ENCODE measurements around the gene TMEM37.

TMEM37 gene

DNA sequence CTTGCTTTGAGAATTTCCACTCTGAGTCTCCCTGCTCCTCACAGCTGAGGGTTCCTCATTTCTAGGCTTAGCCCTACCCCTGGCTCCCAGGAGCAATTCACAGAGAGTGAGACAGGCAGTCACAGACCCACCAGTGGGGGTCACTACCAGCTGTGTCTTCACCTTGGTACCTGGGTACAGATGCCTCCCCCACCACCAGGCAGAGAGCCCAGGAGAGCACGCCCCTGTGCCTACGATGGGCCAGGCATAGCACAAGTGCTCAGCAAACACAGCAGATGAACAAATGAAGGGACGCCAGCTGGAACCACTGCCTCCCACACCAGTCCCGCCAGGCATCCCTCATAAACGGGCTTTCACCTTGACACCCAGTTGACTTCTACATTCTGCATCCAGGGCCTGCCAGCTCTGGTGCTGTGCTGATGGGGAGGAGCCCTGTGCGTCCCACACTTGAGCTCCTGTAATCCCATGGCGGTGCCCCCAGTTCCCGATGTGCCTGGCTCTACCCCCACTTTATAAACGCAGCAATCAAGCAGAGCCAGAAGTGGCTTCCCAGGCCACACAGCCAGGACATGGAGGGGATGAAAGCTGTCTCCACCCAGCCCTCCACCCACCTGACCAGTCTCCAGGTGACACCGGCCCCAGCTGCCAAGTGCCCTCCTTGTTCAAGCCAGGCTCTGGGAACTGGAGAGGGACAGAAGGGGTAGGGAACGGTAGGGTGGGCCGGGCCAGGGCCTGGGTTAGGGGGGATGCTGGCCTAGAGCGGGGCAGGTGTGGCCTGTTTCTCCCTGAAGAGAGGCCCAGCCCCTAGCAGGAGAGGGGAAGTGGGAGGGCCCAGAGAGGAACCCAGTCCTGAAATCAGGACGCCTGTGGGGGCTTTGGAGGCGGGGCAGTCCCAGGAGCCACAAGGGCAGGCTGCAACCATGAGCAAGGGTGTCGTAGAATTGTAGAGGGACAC lies 50.1 kb downstream of the TMEM37 start:
- DNase-seq = no peak

DNA sequence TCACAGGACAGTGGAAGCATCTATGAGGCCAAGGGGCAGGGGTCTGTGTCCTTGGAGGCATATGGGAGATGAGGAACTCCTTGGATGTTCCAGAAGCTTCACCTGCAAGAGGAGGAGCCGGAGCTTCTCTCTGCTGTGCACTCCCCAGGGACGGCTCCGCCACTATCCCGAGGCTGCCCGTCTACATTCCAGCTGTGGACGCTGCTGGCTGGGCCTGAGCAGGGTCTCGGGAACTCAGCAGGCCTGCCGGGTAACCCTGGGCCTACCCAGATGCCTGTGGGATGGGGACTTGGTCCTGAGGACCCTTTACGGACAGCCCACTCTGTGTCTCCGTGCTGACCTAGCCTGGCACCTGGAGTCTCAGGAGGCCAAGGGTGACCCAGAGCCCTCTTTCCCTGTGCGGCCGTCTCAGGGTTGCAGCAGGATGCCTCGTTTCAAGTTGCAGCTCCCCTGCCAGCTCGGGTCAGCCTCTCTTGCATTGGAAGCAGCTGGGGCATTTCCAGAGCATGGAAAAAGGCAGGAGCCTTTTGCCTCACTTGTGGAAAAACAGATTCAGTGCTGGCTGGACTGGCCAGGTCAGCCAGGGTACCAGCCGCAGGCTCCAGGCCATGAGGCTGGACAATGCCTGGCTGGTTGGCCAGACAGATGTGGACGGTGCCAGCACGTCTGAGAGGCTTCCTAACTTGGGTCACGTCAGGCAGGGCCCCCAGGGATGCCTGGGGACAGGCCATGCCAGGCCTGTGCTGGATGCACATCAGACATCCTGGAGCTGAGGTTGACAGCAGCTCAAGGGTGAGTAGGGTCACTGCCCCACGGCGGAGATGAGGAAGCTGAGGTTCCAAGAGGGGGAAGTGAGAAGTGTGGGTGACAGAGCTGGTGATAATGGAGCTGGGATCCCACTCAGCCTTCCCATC lies 51.1 kb downstream of the TMEM37 start:
- no peak for DNase-seq

DNA sequence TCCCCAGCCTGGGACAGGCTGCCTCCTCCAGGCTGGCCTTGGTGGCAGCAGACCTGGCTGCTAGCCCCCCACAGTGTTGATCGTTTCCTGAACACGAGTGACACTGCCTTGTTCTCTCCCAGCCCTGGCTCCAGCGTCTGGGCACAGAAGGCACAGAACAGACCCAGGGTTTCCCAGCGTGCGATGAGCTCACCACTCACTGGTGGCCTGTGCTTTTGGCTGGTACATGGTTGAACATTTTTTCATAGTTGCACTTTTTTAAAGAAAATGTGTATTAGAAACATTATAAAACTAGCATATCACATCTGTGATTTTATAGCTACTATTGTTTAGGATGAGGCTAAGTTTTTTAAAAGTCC lies 51.7 kb downstream of the TMEM37 start:
- no peak for DNase-seq

DNA sequence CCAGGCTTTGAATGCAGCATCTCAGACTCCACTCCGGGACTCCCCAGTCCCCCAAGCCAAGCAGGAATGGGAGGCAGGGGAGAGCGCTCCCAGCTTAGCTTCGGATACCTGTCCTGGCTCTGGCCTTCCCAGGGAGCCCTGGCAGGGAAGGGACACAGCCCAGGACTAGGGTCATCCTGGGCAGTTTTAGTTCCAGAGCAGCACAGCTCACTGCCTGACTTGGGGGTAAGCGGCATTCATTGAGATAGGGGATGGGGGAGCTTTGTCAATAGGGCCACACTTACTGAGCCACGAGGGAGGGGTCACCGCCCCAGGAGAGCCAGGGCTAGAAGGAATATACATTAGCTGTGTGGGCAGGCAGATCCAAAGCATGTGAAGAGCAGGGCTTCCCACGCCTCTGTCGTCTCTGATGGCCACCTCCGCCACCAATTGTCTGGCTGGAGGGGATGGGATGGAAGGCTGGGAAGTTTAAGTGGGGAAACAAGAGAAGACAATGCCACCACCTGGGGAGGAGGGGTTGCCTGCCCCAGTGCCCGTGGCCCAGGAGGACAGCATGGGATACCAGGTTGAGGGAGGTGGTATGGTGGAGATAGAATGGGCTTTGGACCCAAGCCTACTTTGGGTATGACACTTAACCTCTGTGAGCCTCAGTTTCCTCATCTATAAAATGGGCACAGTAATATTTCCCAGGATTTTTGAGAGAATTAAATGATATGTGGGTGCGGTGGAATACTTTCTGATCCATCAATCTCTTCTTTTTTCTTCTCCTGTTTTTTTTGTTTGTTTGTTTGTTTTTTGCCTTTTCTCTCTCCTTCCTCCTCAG lies 52.5 kb downstream of the TMEM37 start:
- no peak for DNase-seq

GRCh38 chr2:119484834-119485233 lies 53.2 kb downstream of the TMEM37 start:
- no peak for DNase-seq

GRCh38 chr2:119485336-119486110 lies 53.9 kb downstream of the TMEM37 start:
- no peak for DNase-seq

- no peak for DNase-seq
These were observed 54.7 kb downstream of the TMEM37 start for GRCh38 chr2:119486196-119486827.

DNA sequence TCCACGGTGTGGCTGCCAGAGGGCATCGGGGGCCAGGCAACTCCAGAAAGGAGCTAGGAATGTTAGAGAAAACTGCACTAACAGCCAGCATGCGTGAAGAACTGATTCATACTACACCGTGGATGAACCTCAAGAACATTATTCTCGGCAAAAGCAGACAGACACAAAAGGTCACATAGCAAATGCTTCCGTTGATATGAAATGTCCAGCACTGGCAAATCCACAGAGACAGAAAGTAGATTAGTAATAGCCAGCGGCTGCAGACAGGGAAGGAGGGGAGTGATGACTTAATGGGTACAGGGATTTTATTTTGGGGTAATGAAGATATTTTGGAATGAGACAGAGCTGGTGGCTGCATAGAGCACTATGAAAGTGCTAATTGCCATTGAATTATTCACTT lies 55.2 kb downstream of the TMEM37 start:
- DNase-seq = no peak

DNA sequence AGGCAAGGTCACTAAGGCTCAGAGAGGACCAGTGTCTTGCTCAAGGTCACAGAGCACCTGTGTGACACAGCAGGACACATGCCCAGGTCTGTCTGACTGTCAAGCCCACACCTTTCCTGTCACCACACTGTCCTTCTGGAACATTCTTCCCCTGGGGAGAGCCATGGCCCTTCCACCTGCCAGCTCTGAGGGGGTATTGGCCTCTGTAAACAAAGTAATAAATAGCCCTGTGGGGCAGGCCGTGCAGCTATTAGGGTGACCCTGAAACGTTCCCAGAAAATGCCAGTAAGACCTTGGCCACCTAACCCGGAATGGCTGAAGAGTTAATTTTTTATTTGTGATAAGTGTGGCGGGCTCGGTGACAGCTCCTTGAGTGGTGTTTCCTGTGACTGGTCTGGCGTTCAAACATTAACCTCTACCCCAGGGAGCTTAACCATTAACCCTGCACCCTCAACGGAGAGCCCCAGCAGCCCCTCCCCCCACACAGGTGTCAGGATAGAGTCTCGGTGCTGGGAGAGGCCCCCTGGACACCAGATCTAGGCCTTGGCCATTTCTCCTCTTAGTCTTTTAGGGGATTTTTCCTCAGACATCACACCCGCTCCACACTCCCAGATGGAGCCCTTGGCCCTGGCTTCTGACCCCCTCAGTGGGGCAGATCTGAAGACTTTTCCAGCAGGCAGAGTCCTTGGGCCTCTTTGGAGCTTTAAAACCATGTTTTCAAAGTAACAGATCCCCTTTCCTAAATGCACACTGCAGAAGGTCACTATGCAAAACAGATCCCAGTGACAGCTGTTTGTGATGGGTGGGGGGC lies 56.0 kb downstream of the TMEM37 start:
- no peak for DNase-seq
